GM23338 (cell line): ENCODE results near the gene CPXM1.

ENCODE experiments used
- CREB1 ChIP-seq: fragments of 250-450 bp; sonication (Bioruptor Pico); IDR thresholded peaks from 2 replicates; pipeline ENCODE4 v1.5.0; 2020; ENCODE audit warnings: low read depth, mild to moderate bottlenecking, moderate library complexity
- CTCF ChIP-seq, 2 experiments: fragments of 200-600 bp in 1 of 2; sonication (generic) in 1 of 2; conservative IDR thresholded peaks; 2 replicates each; pipeline versions ENCODE4 v1.5.1 to v1.6.1; 2016 to 2017; ENCODE audit warnings: antibody characterized with exemption in 2 of 2, low read depth in 2 of 2, mild to moderate bottlenecking in 2 of 2, moderate library complexity in 1 of 2
- EZH2 ChIP-seq: fragments of 200-600 bp; sonication (generic); IDR thresholded peaks from one replicate; pipeline ENCODE4 v1.8.0; 2017; ENCODE audit warnings: antibody characterized with exemption, mild to moderate bottlenecking, low read depth; ENCODE audit not compliant: unreplicated experiment
- EZH2phosphoT487 ChIP-seq: fragments of 200-600 bp; sonication (generic); IDR thresholded peaks from one replicate; pipeline ENCODE4 v1.8.1; 2018; ENCODE audit warnings: antibody characterized with exemption; ENCODE audit not compliant: unreplicated experiment
- JUNB ChIP-seq: IDR thresholded peaks from one replicate; pipeline ENCODE4 v1.6.1; 2016; ENCODE audit warnings: antibody characterized with exemption; ENCODE audit not compliant: unreplicated experiment
- POLR2AphosphoS5 ChIP-seq: IDR thresholded peaks from 2 replicates; pipeline ENCODE4 v1.6.1; 2016; ENCODE audit warnings: antibody characterized with exemption, low read depth
- REST ChIP-seq: IDR thresholded peaks from one replicate; pipeline ENCODE4 v1.6.1; 2018; ENCODE audit warnings: antibody characterized with exemption; ENCODE audit not compliant: unreplicated experiment
- STAT1 ChIP-seq: IDR thresholded peaks from one replicate; pipeline ENCODE4 v1.6.1; 2016; ENCODE audit warnings: antibody characterized with exemption; ENCODE audit not compliant: unreplicated experiment
- ZNF114 ChIP-seq: fragments of 250-450 bp; sonication (Bioruptor Pico); IDR thresholded peaks from 2 replicates; pipeline ENCODE4 v1.5.0; 2020; ENCODE audit warnings: mild to moderate bottlenecking, moderate library complexity

- no peak for TF ChIP-seq CTCF (conservative IDR thresholded peaks at IDR 0.05; ENCODE audit: low read depth in 2 of 2)
- no peak for TF ChIP-seq REST
- TF ChIP-seq JUNB = no peak
- TF ChIP-seq CREB1 (CRISPR knock-in tag) = no peak
- TF ChIP-seq POLR2AphosphoS5 = no peak
- TF ChIP-seq EZH2 = no peak
- no peak for TF ChIP-seq EZH2phosphoT487
- no peak for TF ChIP-seq ZNF114 (CRISPR knock-in tag)
- TF ChIP-seq STAT1 = no peak
Measured at GRCh38 chr20:2754424-2754823, 46.0 kb downstream of the CPXM1 start.
